Karpas-422 (cell line): ENCODE data around the gene GALNT17. TPM values are rescaled to one million over a fixed set of nuclear protein-coding genes. Genes with fewer than 3 reads are reported as not detected.
A peak's percentile ranks its signal among the peaks of the same experiment; 100 is the strongest.

Experiments
- DNase-seq: peaks from one replicate; pipeline ENCODE4 v3.0.0-alpha.2; 2015
- H2AFZ ChIP-seq: fragments of 200-600 bp; sonication (generic); 2 replicates; pipeline ENCODE4 v1.6.1; 2014; ENCODE audit warnings: antibody characterized with exemption, low read length, mixed read lengths
- H3K27ac ChIP-seq: fragments of 200-600 bp; sonication (generic); 2 replicates; pipeline ENCODE4 v1.5.1; 2014; ENCODE audit warnings: mild to moderate bottlenecking, low read length, moderate library complexity
- H3K27me3 ChIP-seq: fragments of 200-600 bp; sonication (generic); 2 replicates; pipeline ENCODE4 v1.6.1; 2014; ENCODE audit warnings: low read length, mixed read lengths
- H3K36me3 ChIP-seq: fragments of 200-600 bp; sonication (generic); 2 replicates; pipeline ENCODE4 v1.6.1; 2014; ENCODE audit warnings: low read length, mixed read lengths; ENCODE audit not compliant: insufficient read depth
- H3K4me1 ChIP-seq: fragments of 200-600 bp; sonication (generic); 2 replicates; pipeline ENCODE4 v1.6.1; 2014; ENCODE audit warnings: mild to moderate bottlenecking, low read length, mixed read lengths
- H3K4me2 ChIP-seq: fragments of 200-600 bp; sonication (generic); 2 replicates; pipeline ENCODE4 v1.6.1; 2014; ENCODE audit warnings: low read length, low read depth, mild to moderate bottlenecking; ENCODE audit not compliant: poor library complexity, severe bottlenecking
- H3K4me3 ChIP-seq: fragments of 200-600 bp; sonication (generic); 2 replicates; pipeline ENCODE4 v1.5.1; 2014; ENCODE audit warnings: mild to moderate bottlenecking, antibody characterized with exemption, low read length, mixed read lengths
- H3K79me2 ChIP-seq: fragments of 200-600 bp; sonication (generic); 2 replicates; pipeline ENCODE4 v1.6.1; 2014; ENCODE audit warnings: mild to moderate bottlenecking, low read length, mixed read lengths
- H3K9ac ChIP-seq: fragments of 200-600 bp; sonication (generic); 2 replicates; pipeline ENCODE4 v1.6.0; 2014; ENCODE audit warnings: low read length
- H3K9me2 ChIP-seq: fragments of 200-600 bp; sonication (generic), shearing (Covaris generic); replicated peaks from 2 replicates; pipeline ENCODE4 v1.6.0; 2014; ENCODE audit warnings: mild to moderate bottlenecking, low read length, moderate library complexity; ENCODE audit not compliant: insufficient read depth
- H3K9me3 ChIP-seq: fragments of 300-700, 200-600 bp; sonication (generic); 2 replicates; pipeline ENCODE4 v1.6.1; 2014; ENCODE audit warnings: low read length, mixed read lengths
- H4K20me1 ChIP-seq: fragments of 200-600 bp; sonication (generic); 2 replicates; pipeline ENCODE4 v1.6.1; 2014; ENCODE audit warnings: mild to moderate bottlenecking, antibody characterized with exemption, low read length, low read depth; ENCODE audit not compliant: insufficient read depth
- total RNA-seq: library from RNA; depleted of rRNA; stranded (reverse); fragments of >200 nt; shearing (Covaris generic); gene quantifications from 2 replicates; pipeline ENCODE4 v1.2.3, GENCODE V29; 2014; ENCODE audit warnings: low replicate concordance

GALNT17 gene
- total RNA-seq, 1 experiment from 2014 or later = not detected

- Histone ChIP-seq H3K36me3 (no peaks in the 10 kb centered on the region), H3K79me2 (no peaks in the 10 kb centered on the region), H3K27ac (no peak overlapping the region), H3K9me3 (no peaks in the 10 kb centered on the region), H3K9me2 (no peaks in the 10 kb centered on the region), H3K4me2 (no peak overlapping the region), H3K9ac (no peak overlapping the region), H3K4me1 (no peaks in the 10 kb centered on the region), H2AFZ (no peak overlapping the region), H4K20me1 (no peaks in the 10 kb centered on the region), H3K4me3 (no peak overlapping the region), H3K27me3 (no peaks in the 10 kb centered on the region)
- DNase-seq = no peak
Observed at GRCh38 chr7:71144963-71145362, 13.0 kb downstream of the GALNT17 start.

- H3K27me3 ChIP-seq = no peaks in the 10 kb centered on the region
- H3K27ac ChIP-seq = no peak overlapping the region
- H3K79me2 ChIP-seq = no peaks in the 10 kb centered on the region
- H3K4me1 ChIP-seq = no peaks in the 10 kb centered on the region
- no peaks in the 10 kb centered on the region for H4K20me1 ChIP-seq
- no peak for DNase-seq
- H3K4me3 ChIP-seq = no peak overlapping the region
- no peak overlapping the region for H3K9ac ChIP-seq
- no peak overlapping the region for H3K4me2 ChIP-seq
- no peaks in the 10 kb centered on the region for H3K36me3 ChIP-seq
- H3K9me2 ChIP-seq = no peaks in the 10 kb centered on the region
- H3K9me3 ChIP-seq = no peaks in the 10 kb centered on the region
- no peak overlapping the region for H2AFZ ChIP-seq
Observed at GRCh38 chr7:71145906-71146901, 14.3 kb downstream of the GALNT17 start.

DNA sequence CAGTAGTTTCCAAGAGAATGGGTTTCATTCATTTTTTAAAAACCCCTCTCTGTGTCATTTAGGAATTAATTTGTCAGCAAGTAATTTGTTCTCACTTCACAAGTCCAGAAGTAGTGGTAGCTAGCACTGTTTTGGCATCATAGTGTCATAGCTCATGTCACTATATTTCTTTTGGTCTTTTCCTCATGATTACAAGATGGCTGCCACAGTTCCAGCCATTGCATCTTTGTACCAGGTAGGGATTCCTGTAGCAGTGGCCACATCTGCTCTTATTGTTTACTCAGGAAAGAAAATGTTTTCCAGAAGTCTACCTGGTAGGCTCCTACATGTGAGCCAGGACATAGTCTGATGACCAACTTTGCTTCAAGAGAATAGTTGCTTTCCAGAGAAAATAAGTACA lies 16.2 kb downstream of the GALNT17 start:
- Histone ChIP-seq H3K9ac (no peak overlapping the region), H3K79me2 (no peaks in the 10 kb centered on the region), H3K9me2 (no peaks in the 10 kb centered on the region), H3K4me3 (no peak overlapping the region), H4K20me1 (no peaks in the 10 kb centered on the region), H3K4me1 (no peaks in the 10 kb centered on the region), H3K4me2 (no peak overlapping the region), H3K36me3 (no peaks in the 10 kb centered on the region), H3K27ac (no peak overlapping the region), H3K27me3 (no peaks in the 10 kb centered on the region), H2AFZ (no peak overlapping the region), H3K9me3 (no peaks in the 10 kb centered on the region)
- no peak for DNase-seq

- DNase-seq = no peak
- Histone ChIP-seq H3K27ac (no peak overlapping the region), H3K36me3 (no peaks in the 10 kb centered on the region), H3K27me3 (no peaks in the 10 kb centered on the region), H3K4me3 (no peak overlapping the region), H3K4me1 (no peaks in the 10 kb centered on the region), H2AFZ (no peak overlapping the region), H3K4me2 (no peak overlapping the region), H4K20me1 (no peaks in the 10 kb centered on the region), H3K9ac (no peak overlapping the region), H3K79me2 (no peaks in the 10 kb centered on the region), H3K9me3 (0 out of 2 replicates have a peak, but pooled peaks cover 4% of the 10 kb centered on the region), H3K9me2 (no peaks in the 10 kb centered on the region)
Observed at GRCh38 chr7:71155236-71155635, 23.3 kb downstream of the GALNT17 start.

- no peak overlapping the region for H3K4me2 ChIP-seq
- H3K9me2 ChIP-seq = no peaks in the 10 kb centered on the region
- H3K79me2 ChIP-seq = no peaks in the 10 kb centered on the region
- no peak overlapping the region for H3K9ac ChIP-seq
- H3K4me1 ChIP-seq = no peaks in the 10 kb centered on the region
- H3K36me3 ChIP-seq = no peaks in the 10 kb centered on the region
- no peak overlapping the region for H2AFZ ChIP-seq
- DNase-seq = no peak
- H3K9me3 ChIP-seq = 0 out of 2 replicates have a peak, but pooled peaks cover 4% of the 10 kb centered on the region
- no peak overlapping the region for H3K4me3 ChIP-seq
- H4K20me1 ChIP-seq = no peaks in the 10 kb centered on the region
- no peaks in the 10 kb centered on the region for H3K27me3 ChIP-seq
- H3K27ac ChIP-seq = no peak overlapping the region
Observed at GRCh38 chr7:71157757-71158156, 25.8 kb downstream of the GALNT17 start.

DNA sequence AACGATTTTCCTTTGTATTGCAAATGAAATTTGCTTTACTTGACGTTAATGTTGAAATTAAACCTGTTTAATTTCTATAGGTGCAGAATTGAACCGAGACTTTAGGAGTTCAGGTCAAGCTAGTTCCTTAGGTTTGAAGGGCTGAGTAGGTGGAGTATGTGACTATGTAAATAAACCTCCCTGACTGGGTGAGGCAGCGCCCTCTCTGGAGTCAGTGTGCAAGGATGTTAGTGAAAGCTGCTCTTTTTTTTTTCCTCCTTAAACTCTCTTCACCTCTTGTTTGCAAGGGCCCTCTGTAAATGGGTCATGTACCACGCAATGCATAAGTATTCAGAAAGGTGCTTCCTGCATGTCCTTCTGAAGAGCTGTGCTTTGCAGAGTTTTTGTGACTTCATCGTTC lies 33.8 kb downstream of the GALNT17 start:
- no peaks in the 10 kb centered on the region; the same call in 1 of the 2 replicates for H3K9me3 ChIP-seq
- H3K4me2 ChIP-seq = no peak overlapping the region
- H3K9me2 ChIP-seq = no peaks in the 10 kb centered on the region
- H3K36me3 ChIP-seq = no peaks in the 10 kb centered on the region
- no peak overlapping the region for H3K9ac ChIP-seq
- no peaks in the 10 kb centered on the region for H4K20me1 ChIP-seq
- no peak overlapping the region for H3K27ac ChIP-seq
- no peaks in the 10 kb centered on the region for H3K4me1 ChIP-seq
- H3K4me3 ChIP-seq = no peak overlapping the region
- H3K27me3 ChIP-seq = no peaks in the 10 kb centered on the region
- DNase-seq = peak; percentile 46
- H2AFZ ChIP-seq = no peak overlapping the region
- H3K79me2 ChIP-seq = no peaks in the 10 kb centered on the region

- no peaks in the 10 kb centered on the region for H4K20me1 ChIP-seq
- no peaks in the 10 kb centered on the region for H3K79me2 ChIP-seq
- H3K36me3 ChIP-seq = no peaks in the 10 kb centered on the region
- H2AFZ ChIP-seq = no peak overlapping the region
- H3K4me3 ChIP-seq = no peak overlapping the region
- H3K9me3 ChIP-seq = no peaks in the 10 kb centered on the region
- DNase-seq = no peak
- no peaks in the 10 kb centered on the region for H3K4me1 ChIP-seq
- H3K9me2 ChIP-seq = no peaks in the 10 kb centered on the region
- no peaks in the 10 kb centered on the region for H3K27me3 ChIP-seq
- no peak overlapping the region for H3K4me2 ChIP-seq
- H3K27ac ChIP-seq = no peak overlapping the region
- H3K9ac ChIP-seq = no peak overlapping the region
Observed at GRCh38 chr7:71171476-71171875, 39.5 kb downstream of the GALNT17 start.

DNA sequence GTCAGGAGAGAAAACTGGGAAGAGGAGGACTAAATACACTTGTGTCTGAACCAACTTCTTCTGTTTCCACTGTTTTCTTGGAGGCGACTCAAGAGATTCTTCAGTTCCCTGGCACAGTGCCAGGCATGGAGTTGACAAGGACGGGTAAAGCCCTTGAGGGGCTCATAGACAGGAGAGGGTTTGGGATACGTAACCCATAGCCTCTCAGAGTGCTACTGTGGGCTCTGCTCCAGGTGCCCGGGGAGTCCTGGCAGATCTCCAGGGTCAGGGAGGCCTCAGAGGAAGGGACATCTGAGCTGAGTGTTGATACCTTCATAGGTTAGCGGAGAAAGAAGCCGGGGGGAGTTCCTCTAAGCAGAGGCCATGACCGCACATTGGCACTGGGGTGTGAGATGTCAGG lies 42.0 kb downstream of the GALNT17 start:
- Histone ChIP-seq H4K20me1 (no peaks in the 10 kb centered on the region), H3K27me3 (no peaks in the 10 kb centered on the region), H3K4me2 (no peak overlapping the region), H3K4me1 (no peaks in the 10 kb centered on the region), H3K9ac (no peak overlapping the region), H2AFZ (no peak overlapping the region), H3K9me2 (no peaks in the 10 kb centered on the region), H3K79me2 (no peaks in the 10 kb centered on the region), H3K9me3 (no peaks in the 10 kb centered on the region), H3K27ac (no peak overlapping the region), H3K36me3 (no peaks in the 10 kb centered on the region), H3K4me3 (no peak overlapping the region)
- no peak for DNase-seq
